NCI-H2227 treated with DMSO at 0.1 percent for 48 hours (cell line): ENCODE measurements around the gene LXN.
A peak's percentile ranks its signal among the peaks of the same experiment; 100 is the strongest.

ENCODE experiments used
- DNase-seq: peaks from one replicate; lab custom pipeline; 2025; lab: John Stamatoyannopoulos, UW

LXN gene

DNA sequence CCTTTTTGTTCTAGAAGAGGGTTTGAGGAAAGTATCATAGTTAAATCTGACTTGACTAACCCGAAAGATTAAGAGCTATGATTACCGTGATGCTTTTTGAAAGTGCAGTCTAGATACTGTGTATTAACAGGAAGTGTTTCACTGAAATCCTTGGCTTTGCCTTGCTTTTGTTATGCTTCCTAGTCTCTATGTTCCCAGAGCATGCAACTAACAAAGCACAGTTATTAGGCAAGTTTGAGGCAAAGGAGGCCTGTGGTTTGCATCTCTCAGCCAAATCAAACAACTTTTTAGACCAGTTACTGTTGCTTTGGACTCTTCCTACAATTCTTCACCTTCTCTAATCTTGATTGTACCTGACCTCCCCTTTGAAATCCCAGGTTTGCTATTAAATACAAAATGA, 3.9 kb downstream of the LXN start:
- no peak for DNase-seq

DNA sequence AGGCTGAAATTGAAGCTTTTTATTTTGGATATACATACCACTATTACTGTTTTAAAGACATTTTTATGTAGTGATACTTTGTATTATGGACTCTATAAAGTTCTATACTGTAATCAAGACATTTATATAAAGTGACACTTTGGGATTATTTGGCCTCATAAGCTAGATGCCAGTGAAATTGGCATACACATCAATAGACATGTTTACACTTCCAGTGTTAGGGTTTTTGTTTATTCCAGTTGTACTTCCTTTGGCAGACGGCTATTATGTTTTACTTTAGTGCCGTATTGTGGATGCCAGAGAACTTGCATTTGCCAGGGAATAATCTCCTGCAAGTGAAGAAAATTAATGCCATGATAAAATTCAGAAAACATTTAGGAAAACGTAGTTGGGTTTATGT, 6.0 kb downstream of the LXN start:
- no peak for DNase-seq

DNA sequence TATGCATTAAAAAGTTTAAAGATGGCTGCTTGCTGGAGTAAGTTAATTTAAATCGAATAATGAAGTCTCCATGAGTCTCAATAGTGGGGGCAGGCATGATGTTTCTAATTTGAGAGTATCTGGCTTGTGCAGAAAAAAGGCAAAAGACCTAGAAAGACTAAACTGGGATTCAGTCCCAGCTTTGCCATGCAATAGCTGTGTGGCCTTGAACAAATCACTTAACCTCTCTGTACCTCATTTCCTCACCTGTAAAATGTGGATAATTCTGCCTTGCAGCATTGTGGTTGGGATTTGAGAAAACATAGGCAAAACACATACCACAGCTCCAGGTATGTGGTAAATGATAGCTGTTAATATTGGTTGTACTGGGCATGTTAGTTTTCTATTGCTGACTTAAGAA, 8.6 kb downstream of the LXN start:
- no peak for DNase-seq

DNA sequence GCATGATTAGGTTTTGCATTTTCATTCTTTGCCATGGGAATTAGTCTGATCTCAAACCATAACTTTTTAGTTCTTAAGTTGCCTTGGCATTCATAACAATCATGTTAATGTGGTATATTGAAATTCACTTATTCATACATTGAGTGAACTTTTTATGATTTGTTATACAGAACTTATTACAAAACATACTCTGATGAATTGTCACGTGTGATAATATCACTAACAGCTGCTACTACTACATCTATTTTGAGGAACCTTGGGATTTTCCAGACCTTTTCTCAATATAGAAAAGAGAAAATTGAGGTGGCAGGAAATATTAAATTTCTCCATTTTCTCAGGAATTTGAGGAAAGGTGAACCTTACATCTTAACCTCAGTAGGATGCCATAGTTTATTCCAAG, 9.2 kb downstream of the LXN start:
- no peak for DNase-seq

DNA sequence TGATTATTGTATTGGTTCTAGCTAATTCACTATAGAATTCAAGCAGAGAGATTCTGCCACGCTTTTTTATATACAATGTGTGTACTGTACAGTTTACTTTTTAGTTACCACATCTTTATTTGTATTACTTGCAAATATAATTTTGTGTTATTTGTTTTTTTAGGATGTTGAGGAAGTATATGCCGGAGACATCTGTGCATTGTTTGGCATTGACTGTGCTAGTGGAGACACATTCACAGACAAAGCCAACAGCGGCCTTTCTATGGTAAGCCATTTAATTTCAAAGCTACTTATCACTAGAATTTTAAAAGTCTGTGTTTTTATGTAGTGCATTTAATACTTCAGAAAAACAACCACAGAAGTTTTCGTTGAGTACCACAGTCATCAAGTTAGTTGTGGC, 11.7 kb downstream of the LXN start:
- DNase-seq, result no peak

DNA sequence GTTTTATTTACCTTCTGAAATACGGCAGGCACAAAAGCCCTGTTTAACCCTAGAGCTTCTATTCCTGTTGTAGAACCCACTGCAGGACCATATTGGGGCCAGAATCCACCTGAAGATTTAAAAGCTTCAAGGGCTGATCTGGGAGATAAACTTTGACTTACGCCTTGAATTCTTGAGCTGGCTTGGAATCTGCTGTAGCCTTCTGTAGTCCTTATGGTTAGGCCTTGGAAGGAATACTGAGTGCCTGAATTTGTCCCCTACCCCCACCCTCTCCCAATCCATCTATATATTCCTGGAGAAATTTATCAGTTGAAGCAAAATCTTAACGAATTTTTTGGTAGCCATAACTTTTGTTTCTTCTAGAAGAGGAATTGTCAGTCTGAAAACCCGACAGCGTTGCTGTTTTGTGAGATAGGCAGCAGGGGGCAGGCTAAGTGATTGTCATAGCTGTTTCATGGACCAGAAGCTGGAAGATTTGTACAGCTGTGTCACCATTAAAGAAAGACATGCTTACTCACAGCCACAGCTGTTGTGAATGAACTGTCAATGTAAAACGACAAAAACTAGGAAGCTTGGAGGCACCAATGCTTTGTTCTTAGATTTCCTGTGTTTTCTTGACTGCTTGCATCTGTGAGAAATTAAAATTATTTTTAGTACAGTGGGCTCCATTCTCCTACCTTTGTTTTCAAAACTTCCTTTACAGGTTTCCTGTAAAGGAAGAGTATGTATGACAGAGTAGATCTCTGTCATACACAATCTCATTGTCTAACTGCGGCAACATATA, 12.8 kb downstream of the LXN start:
- peak; percentile 29 for DNase-seq

DNA sequence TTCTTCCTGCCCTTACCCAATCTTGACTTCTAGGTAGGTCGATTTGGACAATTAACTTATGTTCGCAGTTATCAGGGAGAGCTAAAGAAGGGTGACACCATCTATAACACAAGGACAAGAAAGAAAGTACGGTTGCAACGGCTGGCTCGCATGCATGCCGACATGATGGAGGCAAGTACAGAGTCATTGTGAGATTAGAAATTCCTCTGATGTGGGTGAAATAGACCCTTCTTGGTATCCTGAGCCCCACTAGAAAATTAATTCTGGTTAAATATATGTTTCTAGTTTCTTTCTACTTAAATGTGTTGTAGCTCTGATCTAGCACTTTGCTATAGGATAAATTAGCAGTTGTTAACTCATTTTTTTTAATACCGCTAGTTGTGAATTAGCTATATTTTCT, 13.6 kb downstream of the LXN start:
- DNase-seq, result no peak

DNA sequence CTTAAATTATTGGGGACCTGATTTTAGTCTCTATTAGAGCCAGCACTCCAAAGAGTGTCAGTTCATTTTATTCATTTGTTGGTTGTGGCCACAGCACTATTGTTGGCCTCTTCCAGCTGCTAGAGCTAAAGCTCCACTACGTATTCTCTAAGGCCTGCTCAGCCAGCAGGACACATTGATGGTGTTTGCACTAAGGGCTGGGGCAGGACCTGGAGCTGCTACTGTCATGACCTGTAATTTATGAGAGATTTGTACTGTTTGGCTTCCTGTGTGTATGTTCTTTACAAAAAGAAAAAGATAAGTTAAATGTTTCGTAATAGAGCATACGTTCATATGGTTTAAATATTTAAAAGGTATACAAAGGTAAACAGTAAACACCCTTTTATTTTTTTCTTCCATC, 20.0 kb downstream of the LXN start:
- no peak for DNase-seq

DNA sequence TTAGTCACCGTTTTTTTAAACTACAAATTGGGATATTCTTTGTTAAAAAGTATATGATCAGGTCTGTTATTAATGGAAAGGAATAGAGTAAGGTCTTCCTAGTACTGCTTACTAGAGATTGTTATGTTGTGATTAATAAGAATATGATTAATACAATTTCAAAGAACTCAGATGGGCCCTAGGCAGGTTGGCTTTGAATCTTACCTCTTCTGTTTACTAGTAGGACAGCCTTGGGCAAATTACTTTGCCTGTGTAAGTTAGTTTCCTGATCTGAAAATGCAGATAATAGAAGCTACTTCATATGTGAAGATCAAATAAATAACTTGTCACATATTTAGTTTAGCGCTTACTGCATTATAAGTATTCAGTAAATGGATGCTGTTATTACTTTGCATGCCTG, 21.3 kb downstream of the LXN start:
- DNase-seq, result no peak

DNA sequence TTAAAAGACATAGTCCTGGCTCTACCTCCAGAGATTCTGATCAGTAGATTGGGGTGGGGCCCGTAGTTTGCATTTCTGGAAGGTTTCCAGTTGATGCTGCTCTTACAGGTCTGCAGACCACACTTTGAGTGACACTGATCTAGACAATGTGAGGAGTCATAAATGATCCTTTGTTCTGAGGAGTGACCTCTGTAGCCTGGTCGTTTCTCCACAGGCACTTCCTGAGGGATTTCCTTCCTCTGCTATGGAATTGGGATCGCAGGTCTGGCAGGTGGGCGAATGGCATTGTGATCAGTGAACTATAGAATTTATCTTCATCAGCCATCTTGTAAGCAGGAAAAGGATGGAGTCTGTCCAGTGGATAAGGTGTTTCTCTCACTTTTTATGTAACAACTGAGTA, 22.7 kb downstream of the LXN start:
- DNase-seq, result no peak

DNA sequence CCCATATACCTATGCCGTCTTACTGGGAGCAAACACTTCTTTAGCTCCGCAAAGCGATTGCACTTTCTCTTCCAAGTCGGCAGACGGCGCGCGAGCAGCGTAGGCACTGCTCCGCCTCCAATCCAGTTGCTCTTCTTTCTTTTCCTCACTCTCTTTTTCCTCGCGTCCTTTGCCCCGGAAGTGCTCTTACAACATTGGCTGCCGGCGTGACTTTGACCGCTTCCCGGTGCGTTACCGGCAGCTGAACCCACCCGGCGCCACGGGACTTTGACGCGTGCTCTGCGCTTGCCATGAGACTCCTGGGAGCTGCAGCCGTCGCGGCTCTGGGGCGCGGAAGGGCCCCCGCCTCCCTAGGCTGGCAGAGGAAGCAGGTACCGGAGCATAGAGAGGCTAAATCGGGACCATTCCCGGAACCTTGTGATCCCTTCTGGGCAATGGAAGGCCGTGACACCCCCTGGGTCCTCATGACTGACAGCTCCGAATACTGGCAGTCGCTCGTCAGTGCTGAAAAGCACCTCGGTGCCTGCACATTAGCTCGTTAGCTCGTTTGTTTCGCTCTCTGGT, 28.0 kb downstream of the LXN start, which contains the start of gene GFM1:
Gene GFM1 (plus strand): TSS at position 183 of the 564 bp plus-strand sequence. CDS start 108 bp downstream, at position 291.
- DNase-seq, result peak; percentile 96

DNA sequence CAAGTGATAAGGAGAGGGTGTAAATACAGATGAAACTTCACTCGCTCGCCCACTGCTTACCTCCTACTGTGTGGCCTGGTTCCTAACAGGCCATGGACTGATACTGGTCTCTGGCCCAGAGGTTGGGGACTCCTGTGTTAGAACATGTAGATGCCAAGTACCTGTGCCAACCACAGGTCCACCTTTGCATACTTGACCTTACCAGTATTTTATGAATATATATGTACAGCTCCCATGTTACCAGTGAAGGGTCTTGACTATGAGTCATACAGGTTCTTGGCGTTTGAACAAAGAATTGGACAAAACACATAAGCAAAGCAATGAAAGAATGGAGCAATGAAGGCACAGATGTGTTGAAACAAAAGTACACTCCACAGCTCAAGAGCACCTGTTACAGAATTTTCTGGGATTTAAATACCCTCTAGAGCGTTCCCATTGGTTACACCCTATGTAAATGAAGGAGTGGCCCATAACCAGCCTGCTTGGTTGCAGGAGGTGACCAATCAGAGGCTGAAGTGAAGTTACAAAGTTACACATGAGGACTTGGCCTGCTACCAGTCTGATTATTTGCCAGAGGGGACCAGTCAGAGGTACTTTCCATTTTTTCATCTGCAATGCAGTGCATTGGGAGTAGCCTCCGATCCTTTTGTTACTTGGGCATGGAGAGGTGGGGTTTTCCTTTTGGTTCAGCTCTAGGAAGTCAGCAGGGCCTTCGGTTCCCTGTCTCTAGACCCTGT, 29.8 kb downstream of the LXN start:
- DNase-seq, result no peak

DNA sequence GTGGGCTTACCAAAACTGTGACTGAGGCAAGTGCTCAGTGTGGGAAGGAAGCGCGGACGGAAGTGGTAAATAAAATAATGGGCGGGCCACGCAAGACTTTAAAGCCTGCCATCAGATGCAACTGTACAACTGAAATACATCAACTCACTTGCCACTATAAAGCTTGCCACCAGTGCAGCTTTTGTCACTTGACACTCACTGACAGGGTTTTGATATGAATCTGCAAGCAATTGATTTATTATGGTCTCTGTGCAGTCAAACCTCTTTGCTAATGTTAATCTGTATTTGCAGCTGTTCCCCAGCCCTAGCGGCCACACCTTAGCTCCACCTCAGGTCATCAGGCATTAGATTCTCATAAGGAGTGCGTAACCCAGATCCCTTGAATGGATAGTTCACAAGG, 30.4 kb downstream of the LXN start:
- no peak for DNase-seq

DNA sequence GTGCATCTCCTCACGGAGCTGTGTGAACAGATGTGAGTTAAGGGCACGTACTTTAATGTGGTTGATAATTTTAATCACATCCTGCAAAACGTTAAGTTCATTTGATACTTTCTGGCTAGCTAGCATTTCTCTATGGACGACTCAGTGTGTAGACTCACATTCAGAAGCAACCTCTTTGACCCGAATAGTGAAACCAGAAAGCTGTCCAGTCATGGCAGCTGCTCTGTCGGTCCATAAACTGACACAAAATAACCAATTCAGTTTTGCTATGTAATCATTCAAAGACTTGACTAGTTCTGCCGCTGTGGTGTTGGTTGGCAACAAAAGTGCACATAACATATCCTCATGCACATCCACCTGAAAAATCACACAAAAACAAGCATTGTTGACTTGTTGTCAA, 31.8 kb downstream of the LXN start:
- DNase-seq, result no peak

DNA sequence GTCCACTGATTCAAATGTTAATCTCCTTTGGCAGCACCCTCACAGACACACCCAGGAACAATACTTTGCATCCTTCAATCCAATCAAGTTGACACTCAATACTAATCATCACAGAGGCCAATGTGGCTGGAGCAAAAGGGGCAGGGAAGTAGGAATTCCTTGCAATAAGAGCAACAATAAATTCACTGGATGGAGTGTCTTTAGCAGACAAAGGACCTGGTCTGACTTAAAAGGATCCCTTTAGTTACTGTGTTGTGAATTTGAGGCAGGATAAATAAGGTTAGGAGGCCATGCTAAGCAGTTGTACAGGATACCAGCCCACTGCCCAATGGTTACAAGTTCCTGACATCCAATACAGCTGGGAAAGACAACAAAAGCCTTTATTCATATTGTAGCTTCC, 40.5 kb downstream of the LXN start:
- DNase-seq, result no peak

DNA sequence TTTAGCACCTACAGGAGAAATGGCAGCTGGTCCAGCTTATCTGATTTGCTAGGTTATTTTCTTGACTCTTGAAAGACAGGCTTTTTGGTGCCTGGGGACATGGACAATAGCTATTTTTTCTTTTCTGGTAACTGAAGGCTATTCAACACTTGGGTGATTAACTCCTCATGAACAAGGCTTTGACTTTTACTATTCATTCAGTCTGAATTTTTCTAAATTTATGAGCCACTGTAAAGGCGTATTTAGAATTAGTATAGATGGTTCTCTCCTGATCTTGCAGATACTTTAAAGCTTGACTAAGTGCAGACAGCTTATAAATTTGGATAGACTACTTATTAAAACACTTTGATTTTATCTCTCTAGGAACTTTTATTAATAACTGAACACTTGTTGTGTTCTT, 46.6 kb downstream of the LXN start:
- DNase-seq, result no peak

DNA sequence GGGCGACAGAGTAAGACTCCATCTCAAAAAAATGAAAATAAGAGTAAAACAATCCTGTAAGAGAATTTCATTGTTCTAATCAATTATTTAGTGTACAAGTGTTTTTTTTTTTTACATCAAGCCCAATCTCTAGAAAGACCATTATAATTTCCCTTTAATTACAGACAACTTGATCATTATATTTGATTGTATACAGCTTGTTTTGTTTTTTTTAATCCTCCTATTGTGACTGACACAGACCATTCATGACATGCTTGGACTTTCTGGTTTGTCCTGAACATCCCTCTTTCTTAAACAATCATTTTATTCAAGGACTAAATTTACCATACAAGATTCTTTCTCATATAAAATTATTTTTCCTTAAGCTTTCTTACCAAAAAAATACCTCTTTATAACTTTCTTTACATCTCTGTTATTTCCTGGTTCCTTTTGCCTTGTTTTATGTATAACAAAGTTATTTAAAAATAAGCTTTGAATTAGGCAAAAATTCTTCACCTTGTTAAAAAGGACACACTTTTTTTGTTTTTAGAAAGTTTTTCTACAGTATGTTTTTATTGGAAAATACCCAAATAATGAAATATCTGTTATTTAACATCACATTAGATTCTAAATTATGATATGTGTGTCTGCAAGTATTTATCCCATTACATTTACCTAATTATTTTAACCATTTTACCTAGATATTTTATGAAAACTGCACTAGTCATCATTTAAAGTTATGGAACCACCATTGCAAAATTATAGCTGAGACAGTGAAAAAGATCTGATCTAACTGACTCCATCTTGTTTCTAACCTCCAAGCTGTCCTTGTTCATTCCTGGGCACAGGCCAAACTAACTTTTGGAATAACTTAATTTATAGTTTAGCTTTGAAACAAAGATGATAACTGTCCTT, 54.2 kb downstream of the LXN start:
- DNase-seq, result no peak
